GM10266 (cell line): ENCODE measurements around the gene SAMD4A.

Experiments used
- DNase-seq: peaks from one replicate; pipeline ENCODE4 v3.0.0; 2012; ENCODE audit errors: extremely low spot score
- CTCF ChIP-seq: IDR thresholded peaks from 2 replicates; pipeline ENCODE4 v1.5.1; 2012; ENCODE audit warnings: mild to moderate bottlenecking, low read depth; ENCODE audit not compliant: control insufficient read depth, insufficient read depth; ENCODE audit errors: missing control alignments

The SAMD4A gene

GRCh38 chr14:54689928-54690327, 123.0 kb downstream of the SAMD4A start:
- DNase-seq = no peak
- no peak for TF ChIP-seq CTCF

- no peak for TF ChIP-seq CTCF
- DNase-seq = no peak
Measured at GRCh38 chr14:54690887-54691286, 124.0 kb downstream of the SAMD4A start.

- DNase-seq = peak; percentile 50
- peak; percentile 81 for TF ChIP-seq CTCF
Measured at GRCh38 chr14:54691525-54692283, 124.8 kb downstream of the SAMD4A start.

GRCh38 chr14:54692284-54692772, 125.4 kb downstream of the SAMD4A start:
- no peak for TF ChIP-seq CTCF

GRCh38 chr14:54693761-54694160, 126.8 kb downstream of the SAMD4A start:
- no peak for TF ChIP-seq CTCF
- no peak for DNase-seq

More at GRCh38 chr14:54692284-54692772, 125.4 kb downstream of the SAMD4A start:
- no peak for DNase-seq

GRCh38 chr14:54695196-54695595, 128.3 kb downstream of the SAMD4A start:
- no peak for DNase-seq
- no peak for TF ChIP-seq CTCF

- no peak for TF ChIP-seq CTCF
- no peak for DNase-seq
Measured at GRCh38 chr14:54697001-54697400, 130.1 kb downstream of the SAMD4A start.
